Ovary (tissue), 3 donors: ENCODE results near the gene ADGRD1.

Experiments
- EP300 ChIP-seq: sonication (generic); formaldehyde crosslinking; IDR thresholded peaks from one replicate; pipeline ENCODE4 v1.6.1; 2017; ENCODE audit warnings: antibody characterized with exemption
- POLR2A ChIP-seq: fragments of 450-650 bp; IDR thresholded peaks from one replicate; pipeline ENCODE4 v1.6.1; 2017; ENCODE audit warnings: antibody characterized with exemption, mild to moderate bottlenecking, moderate library complexity
- TF ChIP-seq, protein P1 (sequence below), 3 donors: fragments of 450-650 bp in 2 of 3; fragments of 200-600 bp in 1 of 3; IDR thresholded peaks; one replicate each; pipeline versions ENCODE4 v1.5.1 to v1.8.0; 2016 to 2022; ENCODE audit warnings: antibody characterized with exemption in 3 of 3, mild to moderate bottlenecking in 1 of 3
- donor health status: DM: no; HTN: no; CAD: no.

DNA sequence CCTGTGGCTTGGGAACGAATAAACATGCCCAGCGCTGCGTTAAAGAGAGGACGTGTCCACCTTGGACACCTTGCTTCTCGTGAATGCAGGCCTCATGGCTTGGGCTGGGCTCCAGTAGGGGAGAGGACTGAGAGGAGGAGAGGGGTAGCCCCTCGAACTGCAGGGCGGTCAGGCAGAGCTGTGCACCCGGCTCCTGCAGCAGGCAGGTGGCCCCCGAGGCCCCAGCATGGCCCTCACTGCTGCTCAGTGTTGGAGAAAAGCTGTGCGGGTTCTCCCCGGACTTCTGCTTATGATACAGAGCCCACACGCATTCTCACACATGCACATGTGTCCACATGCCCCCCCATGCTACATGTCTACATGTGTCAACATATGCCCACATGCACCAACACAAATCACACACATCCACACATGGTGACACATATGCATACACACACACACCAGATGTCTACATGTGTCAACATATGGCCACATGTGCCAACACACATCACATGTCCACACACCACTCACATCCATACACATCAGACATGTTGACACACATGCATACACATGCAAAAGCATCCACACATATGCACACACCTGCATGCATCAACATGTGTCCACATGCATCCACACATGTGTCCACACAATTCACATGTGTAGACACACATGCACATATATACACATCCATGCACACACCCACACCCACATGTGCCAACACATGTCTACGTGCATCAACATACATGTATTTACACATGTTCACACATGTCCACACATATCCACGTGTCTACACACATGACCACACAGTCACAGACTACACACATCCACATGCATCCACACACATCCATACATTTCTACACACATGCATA is 3.0 kb downstream of the ADGRD1 start:
- TF ChIP-seq, protein P1, sequence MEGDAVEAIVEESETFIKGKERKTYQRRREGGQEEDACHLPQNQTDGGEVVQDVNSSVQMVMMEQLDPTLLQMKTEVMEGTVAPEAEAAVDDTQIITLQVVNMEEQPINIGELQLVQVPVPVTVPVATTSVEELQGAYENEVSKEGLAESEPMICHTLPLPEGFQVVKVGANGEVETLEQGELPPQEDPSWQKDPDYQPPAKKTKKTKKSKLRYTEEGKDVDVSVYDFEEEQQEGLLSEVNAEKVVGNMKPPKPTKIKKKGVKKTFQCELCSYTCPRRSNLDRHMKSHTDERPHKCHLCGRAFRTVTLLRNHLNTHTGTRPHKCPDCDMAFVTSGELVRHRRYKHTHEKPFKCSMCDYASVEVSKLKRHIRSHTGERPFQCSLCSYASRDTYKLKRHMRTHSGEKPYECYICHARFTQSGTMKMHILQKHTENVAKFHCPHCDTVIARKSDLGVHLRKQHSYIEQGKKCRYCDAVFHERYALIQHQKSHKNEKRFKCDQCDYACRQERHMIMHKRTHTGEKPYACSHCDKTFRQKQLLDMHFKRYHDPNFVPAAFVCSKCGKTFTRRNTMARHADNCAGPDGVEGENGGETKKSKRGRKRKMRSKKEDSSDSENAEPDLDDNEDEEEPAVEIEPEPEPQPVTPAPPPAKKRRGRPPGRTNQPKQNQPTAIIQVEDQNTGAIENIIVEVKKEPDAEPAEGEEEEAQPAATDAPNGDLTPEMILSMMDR (IDR thresholded peaks at IDR 0.05): no peak
- no peak for TF ChIP-seq POLR2A
- no peak for TF ChIP-seq EP300
